T-helper 2 cell (primary cell): ENCODE measurements around the gene CEP162.
"Not testable (repeated sequence)": the region's sequence is repeated elsewhere in the genome, so short reads cannot be mapped to it uniquely, and the experiment has no call there.

ENCODE experiments used
- DNase-seq, 5 experiments: peaks; one replicate each; pipeline versions ENCODE4 v3.0.0 to v3.0.0-alpha.2; 2012 to 2022
- total RNA-seq, 2 donors: gene quantifications; one replicate each; lab custom pipeline; 2026; lab: John Stamatoyannopoulos, UW

Gene CEP162, protein sequence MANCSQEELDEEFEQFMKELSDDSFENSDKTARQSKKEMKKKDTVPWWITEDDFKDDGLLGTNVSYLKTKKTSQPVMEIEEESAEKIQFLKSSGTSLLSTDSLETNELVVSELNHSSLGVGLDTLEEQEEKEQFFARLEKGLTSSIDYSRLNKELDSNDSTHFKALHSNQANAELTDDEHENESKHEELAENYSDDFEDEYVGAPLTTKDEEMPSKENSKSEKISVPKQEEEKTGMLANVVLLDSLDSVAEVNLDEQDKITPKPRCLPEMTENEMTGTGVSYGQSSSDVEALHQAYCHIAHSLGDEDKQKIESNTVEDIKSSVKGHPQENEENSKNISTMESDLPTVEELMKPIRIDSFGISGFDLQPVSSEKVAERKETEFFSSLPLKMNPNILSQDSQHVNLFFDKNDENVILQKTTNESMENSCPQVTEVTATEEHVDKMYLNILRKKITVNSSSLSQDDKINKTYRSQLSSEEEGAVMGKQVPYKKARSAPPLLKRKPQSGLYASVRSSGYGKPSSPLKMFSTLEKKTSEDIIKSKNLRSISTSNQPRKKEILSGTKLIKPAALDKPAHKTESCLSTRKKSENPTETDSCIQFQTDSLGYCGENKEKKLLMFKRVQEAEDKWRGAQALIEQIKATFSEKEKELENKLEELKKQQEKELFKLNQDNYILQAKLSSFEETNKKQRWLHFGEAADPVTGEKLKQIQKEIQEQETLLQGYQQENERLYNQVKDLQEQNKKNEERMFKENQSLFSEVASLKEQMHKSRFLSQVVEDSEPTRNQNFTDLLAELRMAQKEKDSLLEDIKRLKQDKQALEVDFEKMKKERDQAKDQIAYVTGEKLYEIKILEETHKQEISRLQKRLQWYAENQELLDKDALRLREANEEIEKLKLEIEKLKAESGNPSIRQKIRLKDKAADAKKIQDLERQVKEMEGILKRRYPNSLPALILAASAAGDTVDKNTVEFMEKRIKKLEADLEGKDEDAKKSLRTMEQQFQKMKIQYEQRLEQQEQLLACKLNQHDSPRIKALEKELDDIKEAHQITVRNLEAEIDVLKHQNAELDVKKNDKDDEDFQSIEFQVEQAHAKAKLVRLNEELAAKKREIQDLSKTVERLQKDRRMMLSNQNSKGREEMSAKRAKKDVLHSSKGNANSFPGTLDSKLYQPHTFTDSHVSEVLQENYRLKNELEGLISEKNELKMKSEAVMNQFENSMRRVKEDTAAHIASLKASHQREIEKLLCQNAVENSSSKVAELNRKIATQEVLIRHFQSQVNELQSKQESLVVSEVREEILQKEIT (N-terminal part only)
- total RNA-seq = 5.0 to 17.0 reads per million in 2 donors

DNA sequence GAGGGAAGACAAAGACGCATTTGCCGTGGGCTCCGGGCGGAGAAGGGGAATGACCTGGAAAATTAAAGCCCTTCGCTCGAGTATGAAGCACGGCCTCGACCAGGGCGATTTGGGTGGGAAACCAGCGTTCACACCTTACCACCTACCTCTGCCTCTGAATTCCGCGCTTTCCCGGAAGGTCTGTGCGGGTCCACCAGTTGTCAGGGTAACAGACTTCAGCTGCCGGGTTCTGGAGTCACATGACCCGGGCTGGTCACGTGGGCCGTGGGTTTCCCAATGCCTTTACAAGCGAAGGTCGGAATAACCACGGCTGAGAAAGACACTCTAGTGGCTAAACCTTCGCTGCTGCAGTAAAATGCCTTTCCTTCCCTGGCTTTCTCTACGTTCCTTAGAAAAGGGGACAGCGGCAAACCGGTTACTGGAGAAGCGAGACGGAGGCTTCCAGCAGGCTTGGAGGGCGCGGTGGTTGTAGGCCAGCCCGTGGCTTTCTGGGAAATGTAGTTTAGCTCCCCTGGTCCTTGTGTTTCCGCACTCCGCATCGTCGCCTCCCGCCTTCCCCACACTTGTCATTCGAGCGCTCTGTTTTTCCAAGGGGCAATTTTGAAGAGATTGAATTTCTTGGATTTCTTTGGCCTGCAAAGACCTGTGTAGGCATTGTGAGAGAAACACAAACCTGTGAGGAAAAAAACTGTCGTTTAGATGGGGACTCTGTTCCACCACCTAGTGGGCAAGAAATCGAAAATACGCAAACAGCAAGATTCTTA is at the start of gene CEP162:
Gene CEP162, minus strand, starts transcription at position 210 of the 764 bp plus-strand sequence. CDS start 1,250 bp downstream, outside the sequence.
- DNase-seq = peak; percentile 73 to 89 (median 84)

DNA sequence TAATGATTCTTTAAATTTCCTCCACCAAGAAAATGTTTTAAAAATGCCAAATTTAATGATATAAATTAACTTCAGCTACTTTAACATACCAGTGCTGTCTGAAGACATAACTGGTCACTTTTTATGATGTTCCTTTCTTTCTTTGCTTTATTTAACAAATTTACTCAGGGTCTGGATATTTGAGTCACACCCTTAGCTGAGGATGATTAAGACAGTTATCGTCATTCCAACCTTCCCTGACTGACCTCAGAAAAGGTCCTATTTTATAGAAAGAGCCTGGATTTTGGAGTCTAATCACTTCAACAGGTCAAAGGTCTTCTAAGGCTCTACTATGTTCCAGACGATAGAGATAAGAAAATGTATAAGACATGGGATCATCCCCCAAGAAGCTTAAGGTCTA is 47.4 kb upstream of the CEP162 start:
- no peak for DNase-seq

DNA sequence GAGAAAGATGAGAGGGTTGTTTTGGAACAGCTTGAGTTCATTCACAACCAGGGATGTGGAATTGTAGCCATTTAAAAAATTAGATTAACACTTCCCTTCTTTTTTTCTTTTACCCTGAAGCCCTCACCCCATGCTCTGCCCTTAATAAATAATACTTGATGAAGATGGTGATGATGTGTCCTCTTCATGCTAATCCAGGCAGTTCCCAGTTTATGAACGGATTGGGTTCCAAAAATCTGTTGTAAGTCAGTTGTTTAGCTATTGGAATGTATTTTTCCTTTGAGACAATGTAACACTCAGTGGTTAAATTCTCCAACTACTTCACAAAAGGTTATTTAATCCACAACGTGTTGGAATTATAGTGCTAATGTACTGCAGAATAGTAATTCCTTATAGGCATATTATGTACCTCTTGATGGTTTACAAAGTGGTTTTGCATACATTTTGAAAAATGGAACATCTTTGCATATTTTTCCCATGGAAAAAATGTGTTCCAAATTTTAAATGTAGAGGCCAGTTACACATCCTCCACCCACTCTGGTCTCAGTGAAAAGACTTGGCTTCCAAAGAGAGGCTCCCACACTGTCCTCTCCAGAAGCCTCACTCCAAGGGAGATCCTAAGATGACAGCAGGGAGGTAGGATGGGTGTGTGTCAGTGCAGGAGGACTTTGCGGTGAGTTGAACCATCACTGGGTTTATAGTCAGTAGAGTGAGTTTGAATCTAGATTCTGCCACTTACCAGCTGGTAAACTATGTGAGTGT is 45.8 kb upstream of the CEP162 start:
- DNase-seq = no peak

DNA sequence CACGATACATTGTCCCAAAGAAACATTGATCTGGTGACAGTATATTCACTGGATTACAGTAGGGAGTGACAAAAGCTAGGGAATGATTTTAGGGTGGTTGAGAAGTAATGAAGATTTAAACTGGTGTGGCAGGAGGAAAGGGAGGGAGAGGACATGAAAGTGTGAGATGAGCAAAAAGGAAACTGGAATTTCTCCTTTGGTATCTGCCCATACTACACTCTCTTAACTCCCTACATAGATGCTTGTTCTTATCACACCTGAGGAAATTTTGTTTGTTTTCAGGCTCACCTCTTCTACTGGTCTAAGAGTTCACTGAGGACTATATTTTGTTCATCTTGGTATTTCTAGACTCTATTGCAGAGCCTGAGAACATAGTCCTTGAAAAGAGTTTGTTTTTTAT is 44.9 kb upstream of the CEP162 start:
- DNase-seq = no peak

DNA sequence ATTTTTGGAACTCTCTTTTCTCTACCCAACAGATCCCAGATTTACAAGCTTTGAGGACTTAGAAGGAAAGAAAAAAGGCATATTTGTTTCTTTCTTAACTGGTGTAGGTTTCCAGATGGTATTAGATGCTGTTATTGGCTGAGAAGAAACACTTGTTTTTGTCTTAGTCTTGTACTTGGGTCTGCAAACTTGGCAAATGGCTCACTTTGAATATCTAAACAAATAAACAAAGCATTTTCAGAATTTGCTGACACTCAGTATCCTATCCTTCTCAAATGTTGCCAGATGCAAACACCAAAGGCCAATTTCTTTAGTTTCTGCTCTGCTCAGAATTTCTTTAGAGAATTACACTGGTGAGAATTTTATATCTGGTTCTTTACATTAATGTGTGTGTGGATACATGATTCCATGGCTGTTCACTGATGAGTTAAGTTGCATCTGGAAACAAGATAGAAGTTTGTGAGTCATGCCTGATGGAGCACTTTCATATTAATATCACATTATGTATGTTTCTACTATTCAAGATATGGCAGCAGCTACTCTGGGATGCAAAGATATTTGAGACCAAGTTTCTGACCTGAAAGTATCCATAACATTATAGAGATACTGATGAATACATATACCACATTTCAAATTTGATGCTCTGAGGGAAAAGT is 43.7 kb upstream of the CEP162 start:
- DNase-seq = no peak

DNA sequence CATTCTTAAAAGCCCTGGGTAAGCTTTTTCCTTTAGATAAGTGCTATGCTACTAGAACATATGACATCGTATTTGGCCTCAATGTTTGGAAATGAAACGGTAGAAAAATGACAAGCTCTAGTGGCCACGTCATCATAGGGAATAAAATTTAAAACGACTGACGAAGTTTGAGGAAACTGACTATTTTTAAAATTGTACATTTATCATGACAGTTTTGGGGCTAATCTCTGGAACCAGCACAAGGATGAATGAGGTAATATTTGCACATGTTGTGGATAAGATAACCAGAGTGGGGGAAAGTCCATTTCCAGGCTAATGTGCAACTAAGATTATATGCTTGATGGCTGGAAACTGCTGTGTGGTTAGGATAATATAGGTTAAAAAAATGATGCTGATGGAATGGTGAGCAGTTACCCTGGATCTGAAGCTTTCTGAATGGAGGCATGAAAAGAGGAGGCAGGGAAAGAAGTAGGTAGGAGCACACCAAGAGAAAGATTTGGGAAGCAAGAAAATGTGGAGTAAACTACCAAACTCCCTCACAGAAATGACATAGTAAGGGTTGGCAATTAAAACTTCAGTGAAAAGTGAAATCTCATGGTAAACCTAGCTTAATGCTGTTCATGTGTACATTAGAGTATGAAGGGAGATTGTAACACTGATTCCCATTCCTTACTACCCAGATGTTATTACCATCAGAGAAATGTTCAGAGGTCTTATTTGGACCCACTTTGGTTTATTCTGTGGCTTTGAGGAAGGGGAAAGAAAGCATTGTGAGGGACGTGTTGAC is 42.7 kb upstream of the CEP162 start:
- no peak for DNase-seq

DNA sequence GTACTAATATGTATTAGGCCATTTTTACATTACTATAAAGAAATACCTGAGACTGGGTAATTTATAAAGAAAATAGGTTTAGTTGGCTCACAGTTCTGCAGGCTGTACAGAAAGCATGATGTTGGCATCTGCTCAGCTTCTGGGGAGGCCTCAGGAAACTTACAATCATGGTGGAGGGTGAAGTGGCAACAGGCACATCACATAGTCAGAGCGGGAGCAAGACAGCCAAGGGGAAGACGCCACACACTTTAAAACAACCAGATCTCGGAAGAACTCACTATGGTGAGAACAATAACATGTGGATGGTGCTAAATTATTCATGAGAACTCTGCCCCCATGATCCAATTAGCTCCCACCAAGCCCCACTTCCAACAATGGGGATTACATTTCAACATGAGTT is 41.3 kb upstream of the CEP162 start:
- no peak for DNase-seq

DNA sequence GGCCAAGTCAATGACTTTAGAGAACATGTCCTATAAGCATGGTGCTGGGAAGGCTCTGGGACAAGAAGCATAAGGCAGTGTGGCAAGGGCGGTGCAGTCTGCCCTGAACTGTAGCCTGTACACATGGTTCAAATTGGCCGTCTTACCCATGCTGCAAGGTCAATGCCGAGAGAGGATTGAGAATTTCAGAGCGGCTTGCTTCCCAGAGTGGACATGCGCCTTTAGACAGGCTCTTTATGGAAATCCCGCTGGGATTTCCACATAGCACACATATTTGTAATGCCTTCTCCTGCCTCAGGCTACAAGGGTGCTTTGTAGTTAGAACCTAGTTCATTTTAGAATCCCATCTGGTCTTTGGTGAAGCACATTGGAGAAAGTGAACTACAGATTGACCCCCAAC is 36.1 kb upstream of the CEP162 start:
- no peak for DNase-seq

DNA sequence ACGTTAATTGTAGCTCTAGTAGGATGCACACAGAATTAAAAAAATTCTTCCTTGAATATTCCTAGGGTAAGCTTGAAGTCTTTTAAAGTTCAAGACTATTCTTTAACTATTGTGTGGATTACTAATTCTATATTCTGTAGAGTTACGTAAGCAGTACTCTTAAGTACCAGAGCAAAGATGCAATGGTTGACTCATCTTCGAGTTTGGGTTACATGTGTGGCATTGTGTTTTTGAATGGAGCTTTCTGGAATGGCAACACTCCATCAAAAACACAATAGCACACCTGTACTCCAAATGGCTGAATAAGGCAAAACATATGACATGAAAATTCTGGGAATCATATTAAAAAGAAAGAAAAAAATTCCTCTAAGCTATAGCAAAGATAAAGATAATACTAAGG is 33.5 kb upstream of the CEP162 start:
- no peak for DNase-seq

DNA sequence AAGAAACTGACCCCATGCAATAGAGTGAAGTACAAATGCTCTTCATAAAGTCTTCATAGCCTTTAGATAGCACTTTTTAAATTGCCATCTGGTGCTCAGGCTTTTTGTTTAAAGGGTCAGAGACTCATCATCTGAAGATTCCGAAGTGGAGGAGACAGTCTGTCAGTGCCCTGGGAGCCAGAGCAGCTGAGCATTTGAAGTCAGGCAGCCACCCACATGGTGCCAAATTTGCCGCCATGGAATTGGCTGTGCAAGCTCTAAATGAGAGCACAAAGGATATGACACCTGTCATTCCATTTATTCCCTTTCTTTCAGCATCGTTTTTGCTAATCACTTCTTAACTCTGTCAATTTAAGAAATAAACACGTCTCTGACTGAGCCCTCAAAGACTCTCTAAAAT is 32.8 kb upstream of the CEP162 start:
- no peak for DNase-seq

DNA sequence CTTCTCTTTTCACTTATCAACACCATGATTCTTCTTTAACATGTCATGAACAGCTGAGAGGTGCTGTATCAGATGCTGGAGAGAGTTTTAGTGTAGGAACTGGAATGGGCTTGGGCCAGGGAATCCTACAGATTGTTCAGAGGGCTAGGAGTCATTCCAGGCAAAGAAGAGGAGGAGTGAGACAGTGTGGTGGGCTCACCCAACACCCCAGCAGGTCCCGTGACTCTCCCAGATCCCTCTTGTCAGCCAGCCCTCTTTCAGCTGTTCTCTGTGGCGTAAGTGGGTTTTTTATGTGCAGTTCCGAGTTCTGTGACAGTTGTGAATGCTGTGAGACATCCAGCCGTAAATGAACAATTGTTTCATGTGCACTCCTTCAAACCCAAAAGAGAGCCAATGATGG is 31.4 kb upstream of the CEP162 start:
- DNase-seq = no peak

DNA sequence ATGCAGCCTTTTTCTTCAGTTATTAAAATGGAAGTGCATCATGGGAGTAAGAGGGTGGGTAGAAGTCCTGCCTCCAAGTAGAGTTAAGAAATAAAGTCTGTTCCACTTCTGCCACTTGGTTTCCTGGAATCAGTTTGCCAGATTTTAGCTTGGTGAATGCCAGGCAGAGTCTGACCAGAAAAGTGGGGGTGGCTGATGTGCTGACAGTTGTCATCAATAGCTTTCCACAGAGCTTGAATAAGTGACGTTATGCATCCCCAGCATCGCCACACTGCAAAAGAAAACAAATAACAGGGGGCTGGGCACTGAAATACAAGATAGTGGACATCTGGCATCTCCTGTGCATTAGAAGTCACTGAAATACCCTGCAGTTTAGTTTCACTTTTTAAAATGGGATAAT is 30.8 kb upstream of the CEP162 start:
- no peak for DNase-seq

DNA sequence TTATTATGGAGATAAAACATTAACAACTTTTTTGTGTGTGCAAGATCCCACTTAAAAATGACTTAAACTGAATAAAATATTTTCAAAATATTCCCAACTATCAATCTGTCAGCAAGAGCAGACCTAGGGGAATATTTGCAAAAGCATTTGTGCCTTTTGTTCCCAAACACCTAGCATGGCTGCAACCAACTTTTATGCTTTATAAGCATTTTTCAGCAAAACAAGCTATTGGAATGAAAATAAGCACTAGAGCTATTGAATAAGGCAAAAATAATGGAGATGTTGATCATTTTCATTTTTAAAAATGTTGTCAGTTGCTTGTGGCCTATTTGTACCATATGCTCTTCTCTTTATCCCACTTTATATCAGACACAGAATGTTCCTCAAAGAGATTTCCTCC is 28.2 kb upstream of the CEP162 start:
- no peak for DNase-seq

DNA sequence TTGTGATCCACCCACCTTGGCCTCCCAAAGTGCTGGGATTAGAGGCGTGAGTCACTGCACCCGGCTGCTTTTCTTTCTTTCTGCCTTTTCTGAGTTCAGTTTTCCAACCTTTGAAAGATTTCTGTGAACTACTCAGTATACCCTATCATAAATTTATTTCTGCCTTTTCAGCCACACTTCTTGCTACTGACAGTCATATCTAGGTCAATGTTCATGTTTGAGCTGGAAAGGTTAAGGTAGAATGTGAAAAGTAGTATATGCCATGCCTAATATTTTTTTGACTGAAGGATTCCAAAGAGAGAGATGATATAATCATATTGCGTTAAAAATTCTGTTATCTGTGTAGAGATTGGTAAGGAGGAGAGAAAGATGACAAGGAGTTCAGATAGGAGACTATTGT is 25.9 kb upstream of the CEP162 start:
- no peak for DNase-seq

DNA sequence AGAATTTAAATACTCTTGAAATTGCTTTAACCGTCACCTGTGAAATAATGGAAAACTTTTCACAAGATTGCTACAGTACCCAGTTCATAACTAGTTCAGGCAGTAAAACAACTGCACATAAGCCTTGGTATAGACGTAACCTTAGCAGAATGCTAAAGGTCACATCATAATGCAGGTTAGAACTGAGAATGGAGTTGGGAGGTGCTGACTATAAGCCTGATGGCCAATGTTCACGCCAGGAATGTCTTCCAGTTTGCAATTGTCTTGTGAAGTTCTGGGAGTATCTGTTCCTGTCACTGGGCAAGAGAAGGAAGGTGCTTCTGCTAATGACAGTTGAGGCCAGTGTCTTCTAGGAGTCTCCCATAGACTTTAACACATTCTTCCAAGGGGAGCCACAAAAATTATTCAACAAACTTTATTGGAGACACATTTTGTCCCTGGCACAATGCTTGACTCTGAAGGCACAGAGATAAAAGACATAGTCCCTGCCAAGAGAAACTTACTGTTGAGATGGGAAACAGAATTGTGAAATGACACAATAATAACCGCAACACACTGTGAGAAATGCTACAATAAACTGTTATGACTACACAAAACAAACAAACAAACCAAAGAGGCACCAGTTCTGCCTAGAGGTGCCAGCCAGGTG is 24.6 kb upstream of the CEP162 start:
- DNase-seq = no peak

DNA sequence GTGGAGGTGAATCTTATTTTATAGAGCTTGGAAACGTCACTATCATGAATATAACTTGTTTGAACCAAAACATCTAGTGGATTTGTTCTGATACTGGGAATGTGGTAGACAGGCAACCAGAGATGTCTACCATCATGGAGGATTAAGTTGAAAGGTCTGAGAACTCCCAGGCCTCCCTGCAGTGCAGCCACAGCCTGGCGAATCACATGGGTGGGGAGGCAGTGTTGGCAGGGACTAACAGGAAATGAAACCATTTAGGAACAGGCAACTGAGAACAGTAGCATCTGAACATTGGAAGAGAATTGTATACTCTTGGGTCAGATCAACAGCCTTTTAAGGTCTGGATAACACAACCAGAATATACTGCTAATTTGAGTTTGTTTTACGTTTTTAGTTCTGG is 22.3 kb upstream of the CEP162 start:
- no peak for DNase-seq

DNA sequence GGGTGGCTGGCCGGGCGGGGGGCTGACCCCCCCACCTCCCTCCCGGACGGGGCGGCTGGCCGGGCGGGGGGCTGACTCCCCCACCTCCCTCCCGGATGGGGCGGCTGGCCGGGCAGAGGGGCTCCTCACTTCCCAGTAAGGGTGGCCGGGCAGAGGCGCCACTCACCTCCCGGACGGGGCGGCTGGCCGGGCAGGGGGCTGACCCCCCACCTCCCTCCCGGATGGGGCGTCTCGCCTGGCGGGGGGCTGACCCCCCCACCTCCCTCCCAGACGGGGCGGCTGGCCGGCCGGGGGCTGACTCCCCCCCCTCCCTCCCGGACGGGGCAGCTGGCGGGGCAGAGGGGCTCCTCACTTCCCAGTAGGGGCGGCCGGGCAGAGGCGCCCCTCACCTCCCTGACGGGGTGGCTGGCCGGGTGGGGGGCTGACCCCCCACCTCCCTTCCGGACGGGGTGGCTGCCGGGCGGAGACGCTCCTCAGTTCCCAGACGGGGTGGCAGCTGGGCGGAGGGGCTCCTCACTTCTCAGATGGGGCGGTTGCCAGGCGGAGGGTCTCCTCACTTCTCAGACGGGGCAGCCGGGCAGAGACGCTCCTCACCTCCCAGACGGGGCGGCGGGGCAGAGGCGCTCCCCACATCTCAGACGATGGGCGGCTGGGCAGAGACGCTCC is 17.1 kb upstream of the CEP162 start:
- DNase-seq = not testable (repeated sequence)

DNA sequence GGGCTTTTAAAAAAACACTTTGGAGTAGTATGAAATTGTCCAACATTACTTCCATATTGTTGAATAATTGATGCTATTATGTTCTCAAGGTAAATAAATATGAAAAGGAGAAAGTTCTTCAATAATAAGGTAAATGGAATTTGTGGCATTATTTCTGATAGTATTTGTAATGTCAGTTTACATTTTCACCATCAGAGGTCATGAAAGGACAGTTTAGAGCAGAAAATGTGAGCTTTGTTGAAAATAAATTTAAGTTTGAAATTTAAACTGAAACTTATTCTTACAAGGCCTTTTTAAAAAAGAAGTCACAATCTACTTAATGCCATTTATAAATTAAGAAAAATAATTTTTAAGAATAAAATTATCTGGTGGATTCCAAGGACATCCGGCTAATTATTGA is 15.8 kb upstream of the CEP162 start:
- DNase-seq = no peak

DNA sequence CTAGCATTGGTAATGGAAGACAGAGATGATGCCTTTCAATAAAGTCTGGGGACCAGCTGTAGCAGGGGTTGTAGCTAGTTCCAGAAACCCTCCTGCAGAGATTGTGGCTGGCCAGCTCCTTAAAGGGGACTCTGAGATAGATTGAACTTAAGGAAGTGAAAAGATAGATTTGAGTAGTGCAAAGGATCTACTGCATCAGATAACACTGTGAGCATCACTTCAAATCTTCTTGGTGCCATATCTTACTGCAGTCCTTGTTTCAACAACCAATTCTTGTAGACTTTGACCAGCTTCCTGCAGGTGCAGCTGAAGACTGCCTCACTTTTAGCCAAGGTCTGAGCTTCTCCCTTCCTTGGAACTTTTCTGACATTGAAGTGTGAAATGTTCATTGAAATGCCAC is 14.8 kb upstream of the CEP162 start:
- DNase-seq = no peak
